ENCODE measurements around the gene FAM199X. TPM values are rescaled to one million over a fixed set of nuclear protein-coding genes. Genes with fewer than 3 reads are reported as not detected.

Gene FAM199X
- total and polyA plus RNA-seq, 2 of the 8 experiments (the other 6 are each of a cell fraction or from before 2014, with no cell fraction given) = 3.1 to 14.9 TPM

GRCh38 chrX:104187931-104188330 is 21.7 kb downstream of the FAM199X start:
- H4K91ac ChIP-seq (replicated peaks; ENCODE audit: insufficient read length, low read length) = no peak overlapping the region
- H3K36me3 ChIP-seq (ENCODE audit: control insufficient read depth in 2 of 4, insufficient read depth in 4 of 4, low read length in 3 of 4) = peaks cover 0 to 24% (median 5%) of the 10 kb centered on the region in 4 experiments; a peak in 4 of 8 replicates
- no peak overlapping the region for H3K27ac ChIP-seq (ENCODE audit: low read depth, low read length)
- no peak overlapping the region for H2BK120ac ChIP-seq (replicated peaks; ENCODE audit: low read depth, low read length)
- H3K4me1 ChIP-seq (replicated peaks in 1 of 4; ENCODE audit: control insufficient read depth in 3 of 4, insufficient read depth in 4 of 4, low read length in 3 of 4) = no peaks in the 10 kb centered on the region
- no peak overlapping the region for H3K18ac ChIP-seq (ENCODE audit: extremely low read depth, low read length)
- ChIA-PET CTCF (ENCODE audit: partially characterized antibody) (no interaction called here), POLR2A (ENCODE audit: partially characterized antibody) (no interaction called here)
- H2BK15ac ChIP-seq (ENCODE audit: low read length) = no peak overlapping the region
- no peak overlapping the region for H4K8ac ChIP-seq (ENCODE audit: extremely low read depth, insufficient read depth, low read length)
- H3K4me3 ChIP-seq (ENCODE audit: extremely low read depth in 1 of 4, insufficient read depth in 2 of 4, low read depth in 3 of 4, low read length in 4 of 4) = no peak overlapping the region
- WGBS, 2 experiments (ENCODE audit: extremely low coverage in 1 of 2, insufficient coverage in 1 of 2, insufficient read length in 1 of 2, insufficient replicate concordance in 2 of 2, low coverage in 1 of 2, low lambda C conversion rate in 2 of 2, missing lambda C conversion rate in 1 of 2) = 97% methylated on average over 7 of the region's 8 CpGs; no CpG with 5 or more reads in 1 of the 2 experiments
- H3K27me3 ChIP-seq (replicated peaks in 1 of 4; ENCODE audit: control insufficient read depth in 3 of 4, extremely low read depth in 1 of 4, insufficient read depth in 3 of 4, low read length in 3 of 4) = no peaks in the 10 kb centered on the region
- no peaks in the 10 kb centered on the region for H3K79me2 ChIP-seq (ENCODE audit: control insufficient read depth in 1 of 2, insufficient read depth in 2 of 2, low read length in 2 of 2)
- H4K20me1 ChIP-seq (replicated peaks in 1 of 2; ENCODE audit: control insufficient read depth in 1 of 2, insufficient read depth in 2 of 2, low read length in 2 of 2) = no peaks in the 10 kb centered on the region
- DNase-seq (ENCODE audit: low read depth in 1 of 2, low spot score in 2 of 2) (no peak), FAIRE-seq (no peak)
- no peaks in the 10 kb centered on the region for H3K79me1 ChIP-seq (ENCODE audit: low read depth, low read length)
- H3K23ac ChIP-seq (ENCODE audit: insufficient read length) = no peak overlapping the region
- H3K9ac ChIP-seq (replicated peaks in 1 of 4; ENCODE audit: extremely low read depth in 1 of 4, low read depth in 3 of 4, low read length in 3 of 4) = no peak overlapping the region
- no peak overlapping the region for H2BK20ac ChIP-seq (ENCODE audit: low read length)
- no peak overlapping the region for H3K4ac ChIP-seq (replicated peaks; ENCODE audit: insufficient read length, low read depth, low read length)
- H2AFZ ChIP-seq (ENCODE audit: low read length) = no peak overlapping the region
- no peaks in the 10 kb centered on the region for H3K9me3 ChIP-seq (ENCODE audit: insufficient read depth in 2 of 2, low read depth in 1 of 2, low read length in 1 of 2)
- H4K5ac ChIP-seq (ENCODE audit: insufficient read length, low read depth, low read length) = no peak overlapping the region
- no peak overlapping the region for H3K4me2 ChIP-seq (ENCODE audit: insufficient read depth in 1 of 2, low read depth in 2 of 2, low read length in 2 of 2)
- H2BK5ac ChIP-seq (ENCODE audit: low read depth, low read length) = no peak overlapping the region
- no peak overlapping the region for H3K14ac ChIP-seq (ENCODE audit: insufficient read length)
- no peak overlapping the region for H2AK5ac ChIP-seq (ENCODE audit: low read depth, low read length)
- H3K23me2 ChIP-seq (ENCODE audit: low read depth, low read length) = no peaks in the 10 kb centered on the region
- no peak overlapping the region for H3K56ac ChIP-seq (replicated peaks; ENCODE audit: insufficient read length, low read depth, low read length)
- no peak overlapping the region for H2BK12ac ChIP-seq (ENCODE audit: low read depth, low read length)
- TF ChIP-seq CTBP2 (IDR thresholded peaks at IDR 0.05; ENCODE audit: borderline replicate concordance, insufficient read depth, insufficient read length, low read length) (no peak), KDM4A (IDR thresholded peaks at IDR 0.05; ENCODE audit: low read depth, low read length, severe bottlenecking) (no peak), KDM5A (IDR thresholded peaks at IDR 0.05; ENCODE audit: low read length) (no peak), JUND (IDR thresholded peaks at IDR 0.05; ENCODE audit: low read length) (no peak), TCF12 (IDR thresholded peaks at IDR 0.05; ENCODE audit: low read depth, low read length) (no peak), FOSL1 (IDR thresholded peaks at IDR 0.05; ENCODE audit: insufficient read depth, low read depth, low read length) (no peak), BCL11A (IDR thresholded peaks at IDR 0.05; ENCODE audit: low read depth in 2 of 2, low read length in 2 of 2) (no peak), POLR2AphosphoS5 (IDR thresholded peaks at IDR 0.05; ENCODE audit: low read depth, low read length) (no peak), ASH2L (IDR thresholded peaks at IDR 0.05; ENCODE audit: low read length) (no peak), SP2 (IDR thresholded peaks at IDR 0.05; ENCODE audit: low read length) (no peak), RBBP5 (IDR thresholded peaks at IDR 0.05; ENCODE audit: borderline replicate concordance, low read depth, low read length) (no peak), SIX5 (IDR thresholded peaks at IDR 0.05; ENCODE audit: low read depth, low read length) (no peak), GABPA (IDR thresholded peaks at IDR 0.05; ENCODE audit: borderline replicate concordance, insufficient read depth, low read length) (no peak)
- TF ChIP-seq, protein P1, sequence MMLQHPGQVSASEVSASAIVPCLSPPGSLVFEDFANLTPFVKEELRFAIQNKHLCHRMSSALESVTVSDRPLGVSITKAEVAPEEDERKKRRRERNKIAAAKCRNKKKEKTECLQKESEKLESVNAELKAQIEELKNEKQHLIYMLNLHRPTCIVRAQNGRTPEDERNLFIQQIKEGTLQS (IDR thresholded peaks at IDR 0.05; ENCODE audit: insufficient read depth, low read depth, low read length) = no peak
- TF ChIP-seq, protein P2, sequence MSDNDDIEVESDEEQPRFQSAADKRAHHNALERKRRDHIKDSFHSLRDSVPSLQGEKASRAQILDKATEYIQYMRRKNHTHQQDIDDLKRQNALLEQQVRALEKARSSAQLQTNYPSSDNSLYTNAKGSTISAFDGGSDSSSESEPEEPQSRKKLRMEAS (IDR thresholded peaks at IDR 0.05) = no peak

Data from H1 (cell line).